Kidney (tissue), 14 donors: Measurements from ENCODE around the gene COBLL1. TPM values are rescaled to one million over a fixed set of nuclear protein-coding genes. Genes with fewer than 3 reads are reported as not detected.

Experiments used
- DNase-seq, 5 donors: peaks; one replicate each; pipeline ENCODE4 v3.0.0-alpha.2; 2013 to 2020
- FAIRE-seq: peaks from 2 replicates; lab custom pipeline; 2012; peaks lifted over from hg19 to GRCh38; lab: Jason Lieb, UNC
- H3K27ac ChIP-seq, 2 donors: one replicate each; pipeline ENCODE4 v1.7.0; 2013; ENCODE audit warnings: low read depth in 2 of 2, low read length in 2 of 2, inconsistent platforms in 1 of 2
- H3K27me3 ChIP-seq: one replicate; pipeline ENCODE4 v1.7.1; 2013; ENCODE audit warnings: low read length, inconsistent platforms; ENCODE audit not compliant: control insufficient read depth, insufficient read depth
- H3K36me3 ChIP-seq, 3 donors: one replicate each; pipeline versions ENCODE4 v1.7.0 to v1.7.1; 2013; ENCODE audit warnings: low read length in 3 of 3, control low read depth in 1 of 3, inconsistent platforms in 1 of 3; ENCODE audit not compliant: insufficient read depth in 3 of 3, control insufficient read depth in 2 of 3
- H3K4me1 ChIP-seq, 3 donors: one replicate each; pipeline versions ENCODE4 v1.7.0 to v1.7.1; 2013; ENCODE audit warnings: low read length in 3 of 3, inconsistent platforms in 1 of 3, low read depth in 1 of 3; ENCODE audit not compliant: control insufficient read depth in 2 of 3, insufficient read depth in 2 of 3
- H3K4me3 ChIP-seq, 3 donors: one replicate each; pipeline versions ENCODE4 v1.7.0 to v1.8.1; 2013; ENCODE audit warnings: low read length in 3 of 3, control low read depth in 1 of 3, inconsistent platforms in 1 of 3
- H3K9ac ChIP-seq, 3 donors: one replicate each; pipeline versions ENCODE4 v1.7.0 to v1.7.1; 2013; ENCODE audit warnings: low read length in 3 of 3, control low read depth in 1 of 3, inconsistent platforms in 1 of 3
- H3K9me3 ChIP-seq, 3 donors: one replicate each; pipeline versions ENCODE4 v1.7.0 to v1.7.1; 2013; ENCODE audit warnings: low read length in 3 of 3, control low read depth in 1 of 3, inconsistent platforms in 1 of 3; ENCODE audit not compliant: control insufficient read depth in 2 of 3, insufficient read depth in 1 of 3
- intact Hi-C: fragments of 100-400 bp; cut with DNase I; formaldehyde crosslinking; loops from one replicate; pipeline ENCODE4 v1.11.1; 2022
- polyA plus RNA-seq: library from polyadenylated mRNA; stranded (reverse); fragments of 350-450 nt; fragmentation: Illumina TruSeq; extraction: RNeasy Lipid Tissue Mini Kit (QIAGEN cat#74804); gene quantifications from one replicate; pipeline ENCODE4 v1.2.3, GENCODE V29; 2014; ENCODE audit warnings: low read depth, low replicate concordance; ENCODE audit not compliant: insufficient read depth
- total RNA-seq: library from RNA; stranded (reverse); fragmentation: NEBNext Ultra II Directional; extraction: Animal tissue kit (Norgen Biotek cat#: 25700); gene quantifications from one replicate; pipeline ENCODE4 v1.2.1, GENCODE V29; 2021
- TF ChIP-seq, protein P1 (sequence below): IDR thresholded peaks from 3 replicates; pipeline ENCODE4 v1.5.1; 2012; ENCODE audit warnings: mild to moderate bottlenecking, moderate library complexity, borderline replicate concordance; ENCODE audit not compliant: insufficient read depth; ENCODE audit errors: extremely low read depth
- donor health status: control.
- donor health status: control.
- donor health status: control.
- donor health status: control.
- donor health status: control.
- donor health status: DM: yes; HTN: yes; CAD: no.
- donor health status: Normal renal cell carcinoma (clear cell type).

COBLL1 gene
- total and polyA plus RNA-seq, 2 donors from 2014 or later: 39.7 to 205 TPM

DNA sequence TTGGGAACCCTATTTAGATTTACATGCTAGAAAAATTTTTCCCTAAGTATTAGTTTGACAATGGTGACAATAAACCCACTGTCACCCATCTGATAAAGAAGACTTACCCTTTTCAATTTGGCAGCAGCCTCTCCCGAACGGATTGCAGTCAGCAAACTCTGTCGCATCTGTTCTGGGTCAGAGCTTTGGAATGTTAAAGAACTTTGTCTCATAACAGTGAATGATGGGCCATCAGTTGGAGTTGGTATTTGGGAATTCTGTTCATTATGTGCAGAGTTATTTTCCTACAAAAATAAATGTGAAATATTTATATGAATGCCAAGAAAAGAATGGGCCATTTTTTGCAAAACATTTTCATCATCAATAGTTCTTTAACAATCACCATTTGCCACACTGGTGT lies 149.5 kb downstream of the COBLL1 start:
- no peak for FAIRE-seq
- Histone ChIP-seq H3K4me3 (no peak overlapping the region), H3K27me3 (no peaks in the 10 kb centered on the region), H3K9me3 (no peaks in the 10 kb centered on the region), H3K4me1 (peaks cover 0 to 17% (median 0%) of the 10 kb centered on the region in 3 donors), H3K27ac (no peak overlapping the region), H3K36me3 (peaks cover 0 to 32% (median 2%) of the 10 kb centered on the region in 3 donors), H3K9ac (no peak overlapping the region)
- intact Hi-C loops: no loop called here
- peak in 2 of 5 donors; percentile 56 to 67 for DNase-seq
- TF ChIP-seq, protein P1, sequence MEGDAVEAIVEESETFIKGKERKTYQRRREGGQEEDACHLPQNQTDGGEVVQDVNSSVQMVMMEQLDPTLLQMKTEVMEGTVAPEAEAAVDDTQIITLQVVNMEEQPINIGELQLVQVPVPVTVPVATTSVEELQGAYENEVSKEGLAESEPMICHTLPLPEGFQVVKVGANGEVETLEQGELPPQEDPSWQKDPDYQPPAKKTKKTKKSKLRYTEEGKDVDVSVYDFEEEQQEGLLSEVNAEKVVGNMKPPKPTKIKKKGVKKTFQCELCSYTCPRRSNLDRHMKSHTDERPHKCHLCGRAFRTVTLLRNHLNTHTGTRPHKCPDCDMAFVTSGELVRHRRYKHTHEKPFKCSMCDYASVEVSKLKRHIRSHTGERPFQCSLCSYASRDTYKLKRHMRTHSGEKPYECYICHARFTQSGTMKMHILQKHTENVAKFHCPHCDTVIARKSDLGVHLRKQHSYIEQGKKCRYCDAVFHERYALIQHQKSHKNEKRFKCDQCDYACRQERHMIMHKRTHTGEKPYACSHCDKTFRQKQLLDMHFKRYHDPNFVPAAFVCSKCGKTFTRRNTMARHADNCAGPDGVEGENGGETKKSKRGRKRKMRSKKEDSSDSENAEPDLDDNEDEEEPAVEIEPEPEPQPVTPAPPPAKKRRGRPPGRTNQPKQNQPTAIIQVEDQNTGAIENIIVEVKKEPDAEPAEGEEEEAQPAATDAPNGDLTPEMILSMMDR: no peak

DNA sequence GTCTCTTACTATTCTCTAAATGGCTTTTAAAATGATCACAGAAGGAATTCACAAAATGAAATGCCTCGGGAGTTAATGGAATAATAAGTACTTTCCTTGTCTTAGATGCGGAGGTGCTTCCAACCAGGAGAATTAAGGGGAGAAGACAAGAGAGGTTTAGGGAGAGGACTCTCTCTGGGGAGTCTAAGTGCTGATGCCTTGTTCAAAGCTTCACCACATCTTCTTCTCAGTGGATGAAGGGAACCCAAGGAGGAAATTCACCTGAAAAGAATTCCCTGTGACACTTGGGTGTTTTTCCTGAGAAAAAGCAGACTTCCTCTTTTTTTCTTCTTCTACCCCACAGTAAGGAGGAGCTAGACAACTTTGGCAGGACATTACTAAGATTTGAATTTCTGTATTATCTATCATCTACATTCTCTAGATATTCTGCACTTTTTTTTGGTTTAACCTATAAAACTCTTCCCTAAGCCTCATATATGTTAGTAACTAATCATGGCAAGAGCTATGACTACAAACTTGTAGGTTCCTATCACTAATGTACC lies 150.2 kb downstream of the COBLL1 start:
- H3K27me3 ChIP-seq: no peaks in the 10 kb centered on the region
- DNase-seq: no peak
- no peaks in the 10 kb centered on the region for H3K9me3 ChIP-seq
- peaks cover 0 to 15% (median 0%) of the 10 kb centered on the region in 3 donors for H3K4me1 ChIP-seq
- FAIRE-seq: no peak
- H3K27ac ChIP-seq: no peak overlapping the region
- TF ChIP-seq, protein P1: no peak
- no peak overlapping the region for H3K9ac ChIP-seq
- intact Hi-C loops: no loop called here
- H3K36me3 ChIP-seq: peaks cover 0 to 37% (median 2%) of the 10 kb centered on the region in 3 donors
- H3K4me3 ChIP-seq: no peak overlapping the region

DNA sequence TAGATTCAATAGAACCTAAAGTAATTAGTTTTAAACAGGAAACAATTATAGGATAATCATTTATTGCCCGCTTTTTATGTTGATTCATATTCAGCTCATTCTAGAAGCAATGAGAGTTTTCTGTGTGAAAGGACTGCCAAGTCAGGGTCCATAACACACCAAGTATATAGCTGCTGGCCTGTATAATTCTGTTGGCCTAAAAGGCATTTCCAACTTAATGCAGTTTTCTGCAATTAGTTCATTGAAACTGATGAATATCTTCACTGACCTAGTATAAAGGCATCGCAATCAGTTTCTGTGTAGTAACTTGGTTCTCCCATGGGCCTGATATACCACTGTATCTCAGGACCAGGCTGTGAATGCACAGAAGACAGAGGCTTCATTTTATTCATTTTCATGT lies 151.3 kb downstream of the COBLL1 start:
- TF ChIP-seq, protein P1: no peak
- no peak overlapping the region for H3K4me3 ChIP-seq
- H3K9ac ChIP-seq: no peak overlapping the region
- no peaks in the 10 kb centered on the region for H3K9me3 ChIP-seq
- intact Hi-C loops: no loop called here
- no peaks in the 10 kb centered on the region for H3K27me3 ChIP-seq
- H3K27ac ChIP-seq: no peak overlapping the region
- no peak for FAIRE-seq
- peaks cover 0 to 34% (median 2%) of the 10 kb centered on the region in 3 donors for H3K36me3 ChIP-seq
- DNase-seq: peak in 2 of 5 donors; percentile 23 to 31
- H3K4me1 ChIP-seq: peaks cover 0 to 11% (median 0%) of the 10 kb centered on the region in 3 donors
